HG02759 (cell line): Measurements from ENCODE around the gene FLVCR2.
A peak's percentile ranks its signal among the peaks of the same experiment; 100 is the strongest.

ENCODE experiments used
- ATAC-seq: cut with Tn5 transposase; IDR thresholded peaks from one replicate; pipeline ENCODE4 v1.9.1; 2021; ENCODE audit warnings: mild to moderate bottlenecking, moderate library complexity; ENCODE audit not compliant: unreplicated experiment

FLVCR2 gene

GRCh38 chr14:75553761-75554364 is 24.6 kb upstream of the FLVCR2 start:
- no peak for ATAC-seq

GRCh38 chr14:75554482-75554881 is 23.9 kb upstream of the FLVCR2 start:
- no peak for ATAC-seq

- ATAC-seq: no peak
These were observed 20.0 kb upstream of the FLVCR2 start for GRCh38 chr14:75558440-75558839.

- ATAC-seq: no peak
These were observed 19.4 kb upstream of the FLVCR2 start for GRCh38 chr14:75559045-75559444.

GRCh38 chr14:75559451-75560222 is 18.8 kb upstream of the FLVCR2 start:
- ATAC-seq: no peak

- ATAC-seq: no peak
These were observed 17.4 kb upstream of the FLVCR2 start for GRCh38 chr14:75561013-75561432.

- no peak for ATAC-seq
These were observed 16.3 kb upstream of the FLVCR2 start for GRCh38 chr14:75562089-75562488.

GRCh38 chr14:75562489-75562888 is 15.9 kb upstream of the FLVCR2 start:
- no peak for ATAC-seq

- no peak for ATAC-seq
These were observed 14.5 kb upstream of the FLVCR2 start for GRCh38 chr14:75563931-75564330.

- ATAC-seq: no peak
These were observed 13.4 kb upstream of the FLVCR2 start for GRCh38 chr14:75565056-75565455.

GRCh38 chr14:75566321-75566720 is 12.1 kb upstream of the FLVCR2 start:
- no peak for ATAC-seq

GRCh38 chr14:75566752-75567151 is 11.7 kb upstream of the FLVCR2 start:
- no peak for ATAC-seq

GRCh38 chr14:75568140-75568539 is 10.3 kb upstream of the FLVCR2 start:
- no peak for ATAC-seq

- no peak for ATAC-seq
These were observed 9.6 kb upstream of the FLVCR2 start for GRCh38 chr14:75568791-75569190.

- no peak for ATAC-seq
These were observed 7.6 kb upstream of the FLVCR2 start for GRCh38 chr14:75570797-75571196.

- no peak for ATAC-seq
These were observed 6.3 kb upstream of the FLVCR2 start for GRCh38 chr14:75572104-75572503.

- peak; percentile 33 for ATAC-seq
These were observed 1.3 kb upstream of the FLVCR2 start for GRCh38 chr14:75577090-75577489.

GRCh38 chr14:75577729-75578101 is 705 bp upstream of the FLVCR2 start:
- peak; percentile 77 for ATAC-seq

- ATAC-seq: peak; percentile 3
These were observed 442 bp downstream of the FLVCR2 start for GRCh38 chr14:75578786-75579337.

GRCh38 chr14:75579338-75579864 is 981 bp downstream of the FLVCR2 start:
- no peak for ATAC-seq

- ATAC-seq: no peak
These were observed 1.5 kb downstream of the FLVCR2 start for GRCh38 chr14:75579882-75580281.

- no peak for ATAC-seq
These were observed 9.0 kb downstream of the FLVCR2 start for GRCh38 chr14:75587388-75587787.
